Lower lobe of right lung (tissue), 2 donors: Measurements from ENCODE around the gene SLC25A29. TPM values are rescaled to one million over a fixed set of nuclear protein-coding genes. Genes with fewer than 3 reads are reported as not detected.

Experiments used
- ATAC-seq, 2 donors: fragments of 200-7000 bp; cut with Tn5 transposase; one replicate each; pipeline ENCODE4 v1.9.1; 2020 to 2022; ENCODE audit warnings: mild to moderate bottlenecking in 2 of 2, moderate library complexity in 2 of 2
- DNase-seq: peaks from one replicate; pipeline ENCODE4 v3.0.0-alpha.2; 2020
- H3K27ac ChIP-seq: fragments of 200-600 bp; one replicate; pipeline ENCODE4 v1.8.0; 2022
- H3K27me3 ChIP-seq: fragments of 200-600 bp; one replicate; pipeline ENCODE4 v1.8.0; 2022; ENCODE audit warnings: low read depth
- H3K36me3 ChIP-seq: fragments of 200-600 bp; one replicate; pipeline ENCODE4 v1.8.0; 2022; ENCODE audit warnings: mild to moderate bottlenecking
- H3K4me1 ChIP-seq: fragments of 200-600 bp; one replicate; pipeline ENCODE4 v1.8.0; 2022
- H3K4me3 ChIP-seq: fragments of 200-600 bp; one replicate; pipeline ENCODE4 v1.8.0; 2022; ENCODE audit warnings: mild to moderate bottlenecking
- H3K9me3 ChIP-seq: fragments of 200-600 bp; one replicate; pipeline ENCODE4 v1.8.0; 2022
- CTCF ChIP-seq: fragments of 200-600 bp; IDR thresholded peaks from one replicate; pipeline ENCODE4 v1.8.0; 2022; ENCODE audit warnings: antibody characterized with exemption, mild to moderate bottlenecking
- intact Hi-C: fragments of 100-400 bp; cut with DNase I; formaldehyde crosslinking; loops from one replicate; pipeline ENCODE4 v1.11.0; 2022
- total RNA-seq: library from RNA; stranded (reverse); fragmentation: NEBNext Ultra II Directional; extraction: Animal tissue kit (Norgen Biotek cat#: 25700); gene quantifications from one replicate; pipeline ENCODE4 v1.2.1, GENCODE V29; 2021
- donor health status: DM: no; HTN: yes; CAD: no; lungs with severe emphysema.

The SLC25A29 gene
- total RNA-seq, 1 donor from 2014 or later, result 76.0 TPM

GRCh38 chr14:100305324-100306100, 732 bp downstream of the SLC25A29 start:
- DNase-seq (peak; percentile 75), ATAC-seq (peak; percentile 16 to 37)
- peak overlapping the region; percentile 95 for H3K27ac ChIP-seq
- peak overlapping the region; percentile 94 for H3K4me3 ChIP-seq
- H3K4me1 ChIP-seq, result peaks cover 52% of the 10 kb centered on the region
- intact Hi-C loops, result no loop called here
- no peaks in the 10 kb centered on the region for H3K36me3 ChIP-seq
- H3K9me3 ChIP-seq, result no peaks in the 10 kb centered on the region
- no peaks in the 10 kb centered on the region for H3K27me3 ChIP-seq
- no peak for TF ChIP-seq CTCF

GRCh38 chr14:100304825-100305323, 1.4 kb downstream of the SLC25A29 start:
- TF ChIP-seq CTCF, result no peak
- H3K36me3 ChIP-seq, result no peaks in the 10 kb centered on the region
- no peaks in the 10 kb centered on the region for H3K27me3 ChIP-seq
- peaks cover 48% of the 10 kb centered on the region for H3K4me1 ChIP-seq
- peak overlapping the region; percentile 95 for H3K27ac ChIP-seq
- H3K9me3 ChIP-seq, result no peaks in the 10 kb centered on the region
- ATAC-seq (peak; percentile 29 to 57), DNase-seq (peak; percentile 83)
- H3K4me3 ChIP-seq, result peak overlapping the region; percentile 94
- intact Hi-C loops, result no loop called here

- no peak overlapping the region for H3K27ac ChIP-seq
- no peaks in the 10 kb centered on the region for H3K27me3 ChIP-seq
- H3K36me3 ChIP-seq, result no peaks in the 10 kb centered on the region
- ATAC-seq (no peak), DNase-seq (no peak)
- no peaks in the 10 kb centered on the region for H3K9me3 ChIP-seq
- TF ChIP-seq CTCF, result no peak
- intact Hi-C loops, result no loop called here
- no peak overlapping the region for H3K4me3 ChIP-seq
- peaks cover 48% of the 10 kb centered on the region for H3K4me1 ChIP-seq
Observed at GRCh38 chr14:100303925-100304324, 2.3 kb downstream of the SLC25A29 start.

- Histone ChIP-seq H3K4me3 (no peak overlapping the region), H3K4me1 (peaks cover 44% of the 10 kb centered on the region), H3K27ac (no peak overlapping the region), H3K9me3 (no peaks in the 10 kb centered on the region), H3K36me3 (peaks cover 5% of the 10 kb centered on the region), H3K27me3 (no peaks in the 10 kb centered on the region)
- TF ChIP-seq CTCF, result peak; percentile 59
- ATAC-seq (no peak), DNase-seq (no peak)
- intact Hi-C loops, result no loop called here
Observed at GRCh38 chr14:100303179-100303578, 3.1 kb downstream of the SLC25A29 start.

- H3K4me1 ChIP-seq, result peaks cover 44% of the 10 kb centered on the region
- no peak overlapping the region for H3K27ac ChIP-seq
- no peaks in the 10 kb centered on the region for H3K9me3 ChIP-seq
- peaks cover 5% of the 10 kb centered on the region for H3K36me3 ChIP-seq
- H3K27me3 ChIP-seq, result no peaks in the 10 kb centered on the region
- no peak for TF ChIP-seq CTCF
- H3K4me3 ChIP-seq, result no peak overlapping the region
- intact Hi-C loops, result no loop called here
- no peak for DNase-seq
- ATAC-seq, result no peak
Observed at GRCh38 chr14:100302616-100303015, 3.6 kb downstream of the SLC25A29 start.
